HepG2 (cell line): ENCODE results near the gene ATP1A1. TPM values are rescaled to one million over a fixed set of nuclear protein-coding genes. Genes with fewer than 3 reads are reported as not detected.

Experiments used
- BRF2 ChIP-seq: sonication (generic); formaldehyde crosslinking; IDR thresholded peaks from 2 replicates; pipeline ENCODE4 v1.8.1; 2022; ENCODE audit warnings: mild to moderate bottlenecking, missing genetic modification reagents
- GMEB1 ChIP-seq: sonication (generic); formaldehyde crosslinking; IDR thresholded peaks from 2 replicates; pipeline ENCODE4 v1.5.1; 2020; ENCODE audit warnings: missing genetic modification reagents, mild to moderate bottlenecking, borderline replicate concordance
- GTF2F1 ChIP-seq: fragments of 150-350 bp; IDR thresholded peaks from 2 replicates; pipeline ENCODE4 v1.6.1; 2014; ENCODE audit warnings: low read length
- MLX ChIP-seq: IDR thresholded peaks from 2 replicates; pipeline ENCODE4 v1.6.1; 2016
- NFKBIZ ChIP-seq: IDR thresholded peaks from 2 replicates; pipeline ENCODE4 v1.6.1; 2018; ENCODE audit warnings: missing genetic modification reagents, missing compliant biosample characterization
- NRL ChIP-seq: sonication (generic); formaldehyde crosslinking; IDR thresholded peaks from 2 replicates; pipeline ENCODE4 v1.5.0; 2020; ENCODE audit warnings: missing genetic modification reagents, mild to moderate bottlenecking, moderate library complexity, borderline replicate concordance
- RORA ChIP-seq: sonication (generic); formaldehyde crosslinking; IDR thresholded peaks from 2 replicates; pipeline ENCODE4 v1.5.0; 2020; ENCODE audit warnings: mild to moderate bottlenecking, missing genetic modification reagents, moderate library complexity
- SNAPC2 ChIP-seq: sonication (generic); formaldehyde crosslinking; IDR thresholded peaks from 2 replicates; pipeline ENCODE4 v1.8.1; 2022; ENCODE audit warnings: mild to moderate bottlenecking, missing genetic modification reagents
- TFDP2 ChIP-seq: sonication (generic); formaldehyde crosslinking; IDR thresholded peaks from 2 replicates; pipeline ENCODE4 v1.4.0; 2020; ENCODE audit warnings: missing genetic modification reagents
- polyA plus RNA-seq, 8 experiments: library from polyadenylated mRNA; depleted of rRNA in 3 of 8; stranded (reverse) in 7 of 8; unstranded in 1 of 8; fragments of >200 nt; fragmentation: Illumina TruSeq in 4 of 8; extraction: Trizol in 4 of 8; gene quantifications; 2 replicates each; pipeline versions ENCODE4 v1.2.1 to v1.2.3, GENCODE V29; 2011 to 2016; ENCODE audit warnings: low read depth in 4 of 8, missing spikeins in 1 of 8, mixed read lengths in 1 of 8; ENCODE audit not compliant: insufficient read depth in 1 of 8
- total RNA-seq, 5 experiments: library from RNA; depleted of rRNA; stranded (reverse); fragments of >200 nt; fragmentation: Illumina TruSeq; extraction: Trizol; gene quantifications; 2 replicates each; pipeline ENCODE4 v1.2.3, GENCODE V29; 2016; ENCODE audit warnings: low read depth in 1 of 5
- TF ChIP-seq, protein P1 (sequence below): sonication (generic); formaldehyde crosslinking; IDR thresholded peaks from 2 replicates; pipeline ENCODE4 v1.4.0; 2020; ENCODE audit warnings: missing genetic modification reagents, borderline replicate concordance
- TF ChIP-seq, protein P2 (sequence below): sonication (generic); formaldehyde crosslinking; IDR thresholded peaks from 2 replicates; pipeline ENCODE4 v1.8.0; 2022; ENCODE audit warnings: missing genetic modification reagents, low read depth, mild to moderate bottlenecking, borderline replicate concordance
- TF ChIP-seq, protein P3 (sequence below): sonication (generic); formaldehyde crosslinking; IDR thresholded peaks from 2 replicates; pipeline ENCODE4 v1.8.0; 2022; ENCODE audit warnings: mild to moderate bottlenecking, missing genetic modification reagents, moderate library complexity

Gene ATP1A1
- total and polyA plus RNA-seq, 2 of the 13 experiments (the other 11 are each of a cell fraction or from before 2014, with no cell fraction given) = 280 to 705 TPM

- TF ChIP-seq, protein P1, sequence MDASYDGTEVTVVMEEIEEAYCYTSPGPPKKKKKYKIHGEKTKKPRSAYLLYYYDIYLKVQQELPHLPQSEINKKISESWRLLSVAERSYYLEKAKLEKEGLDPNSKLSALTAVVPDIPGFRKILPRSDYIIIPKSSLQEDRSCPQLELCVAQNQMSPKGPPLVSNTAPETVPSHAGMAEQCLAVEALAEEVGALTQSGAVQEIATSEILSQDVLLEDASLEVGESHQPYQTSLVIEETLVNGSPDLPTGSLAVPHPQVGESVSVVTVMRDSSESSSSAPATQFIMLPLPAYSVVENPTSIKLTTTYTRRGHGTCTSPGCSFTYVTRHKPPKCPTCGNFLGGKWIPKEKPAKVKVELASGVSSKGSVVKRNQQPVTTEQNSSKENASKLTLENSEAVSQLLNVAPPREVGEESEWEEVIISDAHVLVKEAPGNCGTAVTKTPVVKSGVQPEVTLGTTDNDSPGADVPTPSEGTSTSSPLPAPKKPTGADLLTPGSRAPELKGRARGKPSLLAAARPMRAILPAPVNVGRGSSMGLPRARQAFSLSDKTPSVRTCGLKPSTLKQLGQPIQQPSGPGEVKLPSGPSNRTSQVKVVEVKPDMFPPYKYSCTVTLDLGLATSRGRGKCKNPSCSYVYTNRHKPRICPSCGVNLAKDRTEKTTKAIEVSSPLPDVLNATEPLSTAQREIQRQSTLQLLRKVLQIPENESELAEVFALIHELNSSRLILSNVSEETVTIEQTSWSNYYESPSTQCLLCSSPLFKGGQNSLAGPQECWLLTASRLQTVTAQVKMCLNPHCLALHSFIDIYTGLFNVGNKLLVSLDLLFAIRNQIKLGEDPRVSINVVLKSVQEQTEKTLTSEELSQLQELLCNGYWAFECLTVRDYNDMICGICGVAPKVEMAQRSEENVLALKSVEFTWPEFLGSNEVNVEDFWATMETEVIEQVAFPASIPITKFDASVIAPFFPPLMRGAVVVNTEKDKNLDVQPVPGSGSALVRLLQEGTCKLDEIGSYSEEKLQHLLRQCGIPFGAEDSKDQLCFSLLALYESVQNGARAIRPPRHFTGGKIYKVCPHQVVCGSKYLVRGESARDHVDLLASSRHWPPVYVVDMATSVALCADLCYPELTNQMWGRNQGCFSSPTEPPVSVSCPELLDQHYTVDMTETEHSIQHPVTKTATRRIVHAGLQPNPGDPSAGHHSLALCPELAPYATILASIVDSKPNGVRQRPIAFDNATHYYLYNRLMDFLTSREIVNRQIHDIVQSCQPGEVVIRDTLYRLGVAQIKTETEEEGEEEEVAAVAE (CRISPR knock-in tag) = no peak
- TF ChIP-seq MLX (CRISPR knock-in tag) = 0 out of 2 replicates have a peak, but pooled peaks have one; percentile 14
- TF ChIP-seq, protein P2, sequence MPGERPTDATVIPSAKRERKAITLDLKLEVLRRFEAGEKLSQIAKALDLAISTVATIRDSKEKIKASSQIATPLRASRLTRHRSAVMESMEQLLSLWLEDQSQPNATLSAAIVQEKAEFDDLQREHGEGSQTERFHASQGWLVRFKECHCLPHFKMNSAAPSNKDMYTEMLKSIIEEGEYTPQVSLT (CRISPR knock-in tag) = peak; percentile 65; the same call in 1 of the 2 replicates
- no peak; the same call in 1 of the 2 replicates for TF ChIP-seq BRF2 (CRISPR knock-in tag)
- no peak for TF ChIP-seq NFKBIZ
- TF ChIP-seq, protein P3, sequence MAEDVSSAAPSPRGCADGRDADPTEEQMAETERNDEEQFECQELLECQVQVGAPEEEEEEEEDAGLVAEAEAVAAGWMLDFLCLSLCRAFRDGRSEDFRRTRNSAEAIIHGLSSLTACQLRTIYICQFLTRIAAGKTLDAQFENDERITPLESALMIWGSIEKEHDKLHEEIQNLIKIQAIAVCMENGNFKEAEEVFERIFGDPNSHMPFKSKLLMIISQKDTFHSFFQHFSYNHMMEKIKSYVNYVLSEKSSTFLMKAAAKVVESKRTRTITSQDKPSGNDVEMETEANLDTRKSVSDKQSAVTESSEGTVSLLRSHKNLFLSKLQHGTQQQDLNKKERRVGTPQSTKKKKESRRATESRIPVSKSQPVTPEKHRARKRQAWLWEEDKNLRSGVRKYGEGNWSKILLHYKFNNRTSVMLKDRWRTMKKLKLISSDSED = no peak
- TF ChIP-seq SNAPC2 = no peak
- TF ChIP-seq GMEB1 = no peak; the same call in 1 of the 2 replicates
- TF ChIP-seq RORA (CRISPR knock-in tag) = no peak
- peak; percentile 19; the same call in 1 of the 2 replicates for TF ChIP-seq NRL (CRISPR knock-in tag)
- TF ChIP-seq GTF2F1 = no peak
- no peak; the same call in 1 of the 2 replicates for TF ChIP-seq TFDP2 (CRISPR knock-in tag)
These were observed at the start of gene ATP1A1 (continued) for GRCh38 chr1:116372651-116373430.
